BLaER1 (cell line): ENCODE measurements around the gene HBM.
"Not testable (repeated sequence)": the region's sequence is repeated elsewhere in the genome, so short reads cannot be mapped to it uniquely, and the experiment has no call there.

ENCODE experiments used
- H3K27ac ChIP-seq: shearing (Covaris generic); formaldehyde crosslinking; 2 replicates; pipeline ENCODE4 v1.8.1; 2022
- H3K27me3 ChIP-seq: shearing (Covaris generic); formaldehyde crosslinking; 2 replicates; pipeline ENCODE4 v1.8.1; 2022
- H3K36me3 ChIP-seq: shearing (Covaris generic); formaldehyde crosslinking; 2 replicates; pipeline ENCODE4 v1.8.1; 2022
- H3K4me1 ChIP-seq: shearing (Covaris generic); formaldehyde crosslinking; 2 replicates; pipeline ENCODE4 v1.8.1; 2022
- H3K4me2 ChIP-seq: shearing (Covaris generic); formaldehyde crosslinking; 2 replicates; pipeline ENCODE4 v1.8.1; 2022
- H3K4me3 ChIP-seq: shearing (Covaris generic); formaldehyde crosslinking; 2 replicates; pipeline ENCODE4 v1.8.1; 2022
- H3K9ac ChIP-seq: shearing (Covaris generic); formaldehyde crosslinking; 2 replicates; pipeline ENCODE4 v1.8.1; 2022
- H3K9me3 ChIP-seq: shearing (Covaris generic); formaldehyde crosslinking; 2 replicates; pipeline ENCODE4 v1.8.1; 2022
- H4K20me1 ChIP-seq: shearing (Covaris generic); formaldehyde crosslinking; 2 replicates; pipeline ENCODE4 v1.8.1; 2022
- Cebpa-rat ChIP-seq: shearing (Covaris generic); IDR thresholded peaks from 2 replicates; pipeline ENCODE4 v1.8.1; 2022

Gene HBM

GRCh38 chr16:160691-161190, 5.0 kb upstream of the HBM start:
- Histone ChIP-seq H3K4me3 (no peak overlapping the region), H3K4me2 (no peak overlapping the region), H3K36me3 (no peaks in the 10 kb centered on the region), H3K27ac (no peak overlapping the region), H4K20me1 (peaks cover 22% of the 10 kb centered on the region), H3K27me3 (peaks cover 63% of the 10 kb centered on the region), H3K4me1 (peaks cover 8% of the 10 kb centered on the region), H3K9ac (no peak overlapping the region), H3K9me3 (no peaks in the 10 kb centered on the region)
- TF ChIP-seq Cebpa-rat, result no peak

- H3K9ac ChIP-seq, result no peak overlapping the region
- H3K4me2 ChIP-seq, result no peak overlapping the region
- peaks cover 12% of the 10 kb centered on the region for H3K4me1 ChIP-seq
- peaks cover 68% of the 10 kb centered on the region for H3K27me3 ChIP-seq
- H3K4me3 ChIP-seq, result no peak overlapping the region
- no peaks in the 10 kb centered on the region for H3K9me3 ChIP-seq
- H3K27ac ChIP-seq, result no peak overlapping the region
- H3K36me3 ChIP-seq, result no peaks in the 10 kb centered on the region
- peaks cover 39% of the 10 kb centered on the region for H4K20me1 ChIP-seq
- TF ChIP-seq Cebpa-rat, result no peak
These were observed 3.3 kb upstream of the HBM start for GRCh38 chr16:162271-162991.

GRCh38 chr16:163139-163538, 2.6 kb upstream of the HBM start:
- Histone ChIP-seq H3K4me1 (peaks cover 12% of the 10 kb centered on the region), H3K27me3 (peaks cover 75% of the 10 kb centered on the region), H4K20me1 (peaks cover 46% of the 10 kb centered on the region)
- H3K9me3 ChIP-seq, H3K4me2 ChIP-seq, H3K9ac ChIP-seq, H3K27ac ChIP-seq, H3K4me3 ChIP-seq, H3K36me3 ChIP-seq: not testable (repeated sequence)

GRCh38 chr16:163696-164095, 2.1 kb upstream of the HBM start:
- H3K9ac ChIP-seq, H3K4me3 ChIP-seq, H3K4me2 ChIP-seq, H3K9me3 ChIP-seq, H3K27ac ChIP-seq, H3K36me3 ChIP-seq: not testable (repeated sequence)
- H3K4me1 ChIP-seq, result peaks cover 12% of the 10 kb centered on the region
- peaks cover 81% of the 10 kb centered on the region for H3K27me3 ChIP-seq
- H4K20me1 ChIP-seq, result peaks cover 51% of the 10 kb centered on the region

- Histone ChIP-seq H3K27me3 (peaks cover 84% of the 10 kb centered on the region), H4K20me1 (peaks cover 57% of the 10 kb centered on the region), H3K4me1 (peaks cover 12% of the 10 kb centered on the region)
- not testable (repeated sequence) for H3K4me3 ChIP-seq, H3K27ac ChIP-seq, H3K9ac ChIP-seq, H3K9me3 ChIP-seq, H3K4me2 ChIP-seq, H3K36me3 ChIP-seq
These were observed 1.5 kb upstream of the HBM start for GRCh38 chr16:164134-164823.

- no peak overlapping the region for H3K9ac ChIP-seq
- peak overlapping the region; percentile 81 for H3K4me2 ChIP-seq
- no peaks in the 10 kb centered on the region for H3K36me3 ChIP-seq
- H3K27me3 ChIP-seq, result peaks cover 86% of the 10 kb centered on the region
- H3K9me3 ChIP-seq, result no peaks in the 10 kb centered on the region
- no peak for TF ChIP-seq Cebpa-rat
- peaks cover 59% of the 10 kb centered on the region for H4K20me1 ChIP-seq
- H3K4me3 ChIP-seq, result peak overlapping the region; percentile 58
- H3K27ac ChIP-seq, result no peak overlapping the region
- peaks cover 12% of the 10 kb centered on the region for H3K4me1 ChIP-seq
These were observed 795 bp upstream of the HBM start for GRCh38 chr16:164827-165538.

- Histone ChIP-seq H4K20me1 (peaks cover 58% of the 10 kb centered on the region), H3K4me3 (no peak overlapping the region), H3K9me3 (no peaks in the 10 kb centered on the region), H3K27me3 (peaks cover 87% of the 10 kb centered on the region), H3K27ac (no peak overlapping the region), H3K9ac (no peak overlapping the region), H3K4me2 (no peak overlapping the region), H3K4me1 (peaks cover 12% of the 10 kb centered on the region), H3K36me3 (no peaks in the 10 kb centered on the region)
- TF ChIP-seq Cebpa-rat, result no peak
These were observed 770 bp downstream of the HBM start for GRCh38 chr16:166375-167121.

- H3K27me3 ChIP-seq, result peaks cover 87% of the 10 kb centered on the region
- no peaks in the 10 kb centered on the region for H3K36me3 ChIP-seq
- no peak overlapping the region for H3K4me2 ChIP-seq
- H3K4me1 ChIP-seq, result peaks cover 12% of the 10 kb centered on the region
- H4K20me1 ChIP-seq, result peaks cover 53% of the 10 kb centered on the region
- no peak overlapping the region for H3K4me3 ChIP-seq
- H3K9me3 ChIP-seq, result no peaks in the 10 kb centered on the region
- no peak for TF ChIP-seq Cebpa-rat
- no peak overlapping the region for H3K9ac ChIP-seq
- H3K27ac ChIP-seq, result no peak overlapping the region
These were observed 1.4 kb downstream of the HBM start for GRCh38 chr16:167122-167690.

- peaks cover 12% of the 10 kb centered on the region for H3K4me1 ChIP-seq
- no peak overlapping the region for H3K4me3 ChIP-seq
- peaks cover 51% of the 10 kb centered on the region for H4K20me1 ChIP-seq
- H3K27me3 ChIP-seq, result peaks cover 82% of the 10 kb centered on the region
- H3K27ac ChIP-seq, result no peak overlapping the region
- H3K9me3 ChIP-seq, result no peaks in the 10 kb centered on the region
- no peak for TF ChIP-seq Cebpa-rat
- no peaks in the 10 kb centered on the region for H3K36me3 ChIP-seq
- no peak overlapping the region for H3K4me2 ChIP-seq
- no peak overlapping the region for H3K9ac ChIP-seq
These were observed 2.6 kb downstream of the HBM start for GRCh38 chr16:168424-168823.
